ENCODE results near the gene LRFN5.
"Not testable (repeated sequence)": the region's sequence is repeated elsewhere in the genome, so short reads cannot be mapped to it uniquely, and the experiment has no call there.

Gene LRFN5

DNA sequence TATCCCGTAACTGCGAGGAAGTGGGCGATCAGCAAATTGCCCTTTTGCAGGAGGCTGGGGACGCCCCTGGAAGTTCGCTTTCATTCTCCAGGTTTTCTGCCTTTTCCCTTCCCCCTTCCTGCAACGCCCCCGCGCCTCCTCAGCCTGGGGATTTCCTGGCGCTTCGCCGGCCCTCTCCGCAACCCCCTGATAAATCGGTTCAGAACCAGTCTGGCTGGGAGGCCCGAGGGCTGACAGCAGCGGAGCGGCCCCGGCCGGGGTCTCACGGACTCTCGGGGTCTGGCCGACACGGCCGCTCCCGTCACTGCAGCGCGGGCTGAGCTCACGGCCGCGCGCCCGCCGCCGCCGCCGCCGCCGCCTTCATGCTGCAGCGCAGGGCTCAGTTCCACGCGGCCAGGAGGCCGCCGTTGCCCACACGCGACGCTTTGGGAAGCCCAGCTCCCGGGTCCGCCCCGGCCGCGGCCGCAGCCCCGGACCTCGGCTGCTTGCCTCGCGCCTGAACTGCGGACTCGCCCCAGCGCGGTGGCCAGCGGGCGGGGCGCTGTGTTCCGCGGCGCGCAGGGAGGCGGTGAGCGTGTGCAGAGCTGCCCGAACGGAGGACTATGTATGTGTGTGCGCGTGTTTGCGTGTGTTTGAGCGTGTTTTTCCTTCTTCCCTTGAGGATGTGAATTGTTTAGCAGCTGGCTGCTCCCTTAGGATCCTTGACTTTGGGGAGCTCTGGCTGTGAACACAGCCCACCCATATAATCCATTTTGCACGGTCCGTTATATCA is at the start of gene LRFN5:
TSS of gene LRFN5 (plus strand) at position 345 of the 772 bp plus-strand sequence.
- no peak for FAIRE-seq

GRCh38 chr14:41558490-41558889 is 48.2 kb upstream of the LRFN5 start:
- FAIRE-seq = no peak

DNA sequence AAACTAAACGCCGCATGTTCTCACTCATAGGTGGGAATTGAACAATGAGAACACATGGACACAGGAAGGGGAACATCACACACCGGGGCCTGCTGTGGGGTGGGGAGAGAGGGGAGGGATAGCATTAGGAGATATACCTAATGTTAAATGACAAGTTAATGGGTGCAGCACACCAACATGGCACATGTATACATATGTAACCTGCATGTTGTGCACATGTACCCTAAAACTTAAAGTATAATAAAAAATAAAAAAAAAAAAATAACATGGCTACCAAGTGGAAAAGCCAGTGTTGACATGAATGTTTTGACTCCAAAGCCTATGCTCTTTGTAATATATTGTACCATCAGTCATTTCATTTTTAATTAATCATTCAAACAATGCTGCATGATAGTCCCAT is 39.8 kb upstream of the LRFN5 start:
- FAIRE-seq = not testable (repeated sequence)

DNA sequence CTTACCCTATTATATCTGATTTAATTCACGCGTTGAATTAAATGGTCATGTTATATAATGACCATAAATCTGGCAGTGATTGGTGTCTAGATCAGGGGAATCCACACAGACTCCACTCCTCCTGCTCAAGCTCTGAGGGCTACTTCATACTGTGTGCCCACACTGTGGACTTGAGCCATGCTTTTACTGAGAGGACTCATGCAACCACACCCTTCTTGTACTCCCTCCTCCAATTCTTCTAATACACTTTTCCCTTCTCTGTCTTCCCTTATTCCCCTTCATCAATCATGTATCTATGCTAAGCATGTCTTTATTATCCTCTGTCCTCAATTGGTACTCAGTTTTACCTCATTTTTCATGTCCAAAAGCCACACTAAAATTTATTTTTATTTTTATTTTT is 37.7 kb upstream of the LRFN5 start:
- FAIRE-seq = no peak

DNA sequence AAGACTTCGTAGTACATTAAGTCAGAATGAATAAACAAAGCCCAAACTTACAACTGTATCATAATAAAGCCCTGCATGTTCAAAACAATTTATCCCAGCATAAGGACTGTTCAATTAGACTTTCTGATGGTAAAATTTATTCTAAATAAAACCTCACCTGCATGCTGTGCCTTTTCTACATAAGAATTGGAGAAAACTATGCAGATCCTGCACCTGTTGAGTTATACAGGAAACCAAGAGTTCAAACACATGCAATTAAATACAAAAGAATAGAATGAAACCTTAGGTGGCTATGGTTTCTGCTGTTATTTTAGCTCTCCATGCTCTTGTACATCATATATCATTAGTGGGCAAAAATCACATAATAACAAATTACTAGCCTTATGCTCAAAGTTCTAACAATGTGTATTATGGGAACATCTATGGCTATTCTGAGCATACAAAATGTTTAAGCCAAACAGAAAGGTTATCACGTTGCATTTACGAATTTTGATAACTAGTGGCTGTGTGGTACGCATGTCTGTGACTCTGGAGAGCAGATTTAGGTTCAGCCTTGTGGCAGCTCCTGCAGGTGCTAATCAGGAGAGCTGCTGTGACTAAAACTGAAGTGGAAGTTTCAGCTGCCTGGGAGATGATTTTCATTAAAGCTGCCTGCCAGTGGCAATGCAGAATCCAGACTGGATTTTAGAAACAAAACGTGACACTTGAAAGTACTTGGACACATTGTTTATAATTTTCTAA is 36.1 kb upstream of the LRFN5 start:
- FAIRE-seq = no peak

DNA sequence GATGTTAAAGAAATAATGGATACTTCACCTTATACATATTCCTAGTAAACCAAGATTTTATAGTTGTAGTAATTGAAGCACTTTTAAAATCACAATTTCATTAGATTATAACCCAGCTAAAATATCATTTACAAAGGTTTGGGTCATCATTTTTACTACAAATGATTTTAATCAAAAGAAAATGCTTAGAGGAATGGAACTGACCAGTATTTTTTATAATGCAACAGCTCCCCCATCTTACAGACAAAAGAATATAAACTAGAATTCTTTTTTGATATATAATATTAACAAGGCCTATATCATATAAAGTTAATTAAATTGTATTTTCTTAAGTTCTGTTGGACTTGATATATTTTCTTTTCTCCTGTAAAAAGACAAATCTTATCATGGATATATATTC is 20.4 kb upstream of the LRFN5 start:
- FAIRE-seq = no peak

GRCh38 chr14:41597647-41598046 is 9.0 kb upstream of the LRFN5 start:
- FAIRE-seq = no peak

GRCh38 chr14:41599805-41600385 is 6.8 kb upstream of the LRFN5 start:
- FAIRE-seq = not testable (repeated sequence)

- no peak for FAIRE-seq
These were observed 1.8 kb upstream of the LRFN5 start for GRCh38 chr14:41604721-41605531.

DNA sequence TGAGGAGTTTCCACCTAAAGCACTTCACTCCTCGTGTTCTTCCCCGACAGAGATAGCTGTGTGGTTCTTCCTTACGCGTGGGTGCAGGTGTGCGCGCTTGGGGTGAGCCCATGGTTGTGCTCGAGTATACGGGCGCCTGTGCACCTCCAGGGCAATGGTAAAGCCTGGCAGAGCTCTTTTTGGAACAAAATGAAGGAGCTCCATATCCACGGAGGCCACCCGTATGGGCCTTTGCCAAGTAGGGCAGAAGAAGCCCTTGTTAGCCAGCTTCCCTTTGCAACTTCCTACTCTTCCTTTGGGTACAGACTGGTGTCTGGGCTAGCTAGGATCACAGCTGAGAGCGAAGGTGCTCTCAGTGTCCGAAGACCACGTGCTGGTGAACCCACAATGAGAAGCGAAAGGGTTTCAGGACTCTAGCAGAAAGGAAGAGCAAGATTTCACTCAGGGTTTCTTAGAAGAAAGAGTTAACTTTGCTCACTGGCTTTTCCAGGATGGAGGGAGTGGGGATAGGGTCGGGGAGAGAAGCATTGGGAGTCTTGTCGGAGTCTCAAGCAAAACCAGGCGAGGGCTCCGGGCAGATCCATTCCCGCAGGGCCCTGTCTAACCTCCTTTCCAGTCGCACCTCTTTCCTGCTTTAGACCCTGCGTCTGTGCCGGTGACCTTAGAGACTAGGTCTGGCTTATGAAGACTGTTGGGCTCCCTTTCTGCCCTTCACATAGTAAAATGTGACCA is 960 bp upstream of the LRFN5 start:
- FAIRE-seq = no peak

DNA sequence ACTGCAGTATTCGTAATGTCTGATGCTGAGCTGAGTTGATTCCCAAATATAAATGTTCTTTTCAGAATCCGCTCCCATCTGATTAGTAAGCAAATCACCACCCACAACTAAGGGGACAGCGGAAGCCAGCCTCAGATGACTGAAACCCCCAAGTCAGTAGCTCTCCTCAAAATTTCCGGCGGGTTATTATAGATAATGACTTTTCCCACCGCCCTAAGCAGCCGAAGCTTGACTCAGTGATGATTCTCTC is 469 bp upstream of the LRFN5 start:
- no peak for FAIRE-seq

DNA sequence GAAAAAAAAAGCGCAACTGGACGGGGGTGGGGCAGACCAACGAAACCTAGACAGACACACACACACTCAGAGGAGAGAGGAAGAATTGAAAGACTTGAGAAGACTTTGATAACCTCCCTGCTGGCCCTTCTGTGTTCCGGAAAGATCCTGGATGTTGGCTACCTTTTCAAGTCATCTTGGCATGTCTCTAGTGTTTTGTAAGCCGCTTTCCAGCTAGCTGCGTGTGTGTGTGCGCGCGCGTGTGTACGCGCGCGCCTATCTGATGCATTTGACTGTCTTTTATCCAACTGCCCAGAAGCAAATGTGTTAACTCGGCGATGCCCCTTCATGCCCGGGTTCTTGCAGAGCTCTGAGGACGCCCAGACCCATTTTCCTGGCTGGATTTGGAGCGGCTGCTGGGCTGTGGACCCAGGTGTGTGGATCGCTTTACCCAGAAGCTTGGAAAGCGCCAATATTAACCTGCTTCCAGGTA is 664 bp downstream of the LRFN5 start:
- FAIRE-seq = no peak

DNA sequence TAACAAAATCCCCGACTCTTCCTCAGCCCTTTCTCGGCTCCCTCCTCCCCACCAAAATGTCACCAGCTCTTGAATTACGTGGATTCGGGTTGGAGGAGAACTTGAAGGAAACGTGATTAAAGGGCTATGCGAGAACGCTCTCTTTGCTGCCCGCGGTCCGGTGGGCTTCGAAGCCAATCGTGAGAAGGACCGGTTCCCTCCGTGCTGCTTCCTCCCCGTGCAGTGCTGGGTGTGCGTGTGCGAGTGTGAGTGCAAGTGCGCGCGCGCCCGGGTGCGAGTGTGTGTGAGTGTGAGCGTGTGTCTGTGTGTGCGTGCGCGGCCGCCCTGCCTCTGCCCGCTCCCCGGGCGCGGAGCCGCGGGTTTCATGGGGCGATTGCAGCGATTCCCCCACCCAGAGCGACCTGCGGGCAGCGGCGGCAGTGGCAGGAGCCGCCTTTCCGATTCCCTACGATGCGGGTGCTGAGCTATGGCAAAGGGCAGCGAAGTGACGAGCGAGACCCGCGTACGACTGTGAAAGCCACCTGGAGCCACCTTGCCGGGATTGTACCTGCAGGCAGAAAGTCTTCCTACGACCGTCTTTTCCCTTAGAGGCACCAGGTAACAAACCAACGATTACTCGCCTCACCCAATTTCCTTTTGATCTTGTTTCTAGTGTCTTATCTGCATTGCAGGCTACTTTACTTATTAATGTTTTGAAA is 1.4 kb downstream of the LRFN5 start:
- FAIRE-seq = no peak

DNA sequence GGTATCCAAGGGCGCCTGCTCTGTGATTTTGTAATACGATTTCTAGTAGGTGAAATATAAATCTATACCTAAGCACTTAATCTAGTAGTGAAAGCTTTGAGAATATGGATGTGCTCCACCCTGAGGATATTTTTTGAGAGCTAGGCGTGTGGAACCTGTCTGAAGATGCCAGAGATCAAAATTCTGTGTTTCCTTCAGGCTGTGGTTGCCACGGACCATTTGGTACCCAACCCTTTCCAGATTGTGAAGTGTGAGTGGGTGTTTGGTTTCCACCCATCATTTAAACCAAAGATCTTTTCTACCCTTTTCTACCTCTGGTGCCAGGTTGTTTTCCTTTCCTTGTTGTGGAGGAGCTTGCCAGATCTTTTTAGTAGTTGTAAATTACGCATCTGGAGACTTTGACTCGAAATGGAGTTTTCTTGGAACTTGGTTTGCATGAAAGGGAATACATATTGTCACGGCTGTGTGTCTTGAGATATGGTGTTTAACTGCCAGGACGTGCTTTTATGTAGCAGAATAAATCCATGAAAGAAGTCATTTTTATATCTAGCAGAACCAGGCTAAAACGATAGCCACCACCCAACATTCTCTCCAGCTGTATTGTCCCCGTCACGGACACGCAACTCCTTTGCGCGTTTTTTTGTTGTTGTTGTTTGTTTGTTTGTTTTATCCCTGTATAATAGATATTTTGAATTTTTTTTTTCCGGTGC is 2.2 kb downstream of the LRFN5 start:
- no peak for FAIRE-seq

DNA sequence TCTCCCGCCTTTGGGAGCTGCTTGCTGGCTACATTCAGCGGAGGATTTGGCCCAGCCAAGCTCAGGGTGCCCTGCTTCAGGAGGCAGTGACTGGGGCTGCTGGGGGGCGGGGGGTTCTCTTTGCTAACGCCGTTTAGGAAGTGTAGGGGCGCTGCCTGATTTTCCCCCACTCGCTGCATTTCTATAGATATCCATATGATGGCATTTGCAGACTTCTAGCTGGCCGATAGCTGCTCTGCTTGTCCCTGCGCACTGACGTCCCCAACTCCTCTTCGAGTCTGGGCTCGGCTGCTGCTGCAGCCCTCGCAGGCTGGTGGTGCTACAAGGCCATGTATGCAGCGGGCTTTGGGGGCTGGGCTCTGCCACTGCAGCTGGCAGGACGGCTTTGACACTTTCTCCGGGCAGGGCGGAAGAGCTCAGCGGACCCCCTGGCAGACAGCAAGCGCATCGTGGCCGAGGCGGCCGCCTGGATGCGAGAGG is 3.1 kb downstream of the LRFN5 start:
- FAIRE-seq = no peak

GRCh38 chr14:41615011-41615595 is 8.4 kb downstream of the LRFN5 start:
- FAIRE-seq = no peak

DNA sequence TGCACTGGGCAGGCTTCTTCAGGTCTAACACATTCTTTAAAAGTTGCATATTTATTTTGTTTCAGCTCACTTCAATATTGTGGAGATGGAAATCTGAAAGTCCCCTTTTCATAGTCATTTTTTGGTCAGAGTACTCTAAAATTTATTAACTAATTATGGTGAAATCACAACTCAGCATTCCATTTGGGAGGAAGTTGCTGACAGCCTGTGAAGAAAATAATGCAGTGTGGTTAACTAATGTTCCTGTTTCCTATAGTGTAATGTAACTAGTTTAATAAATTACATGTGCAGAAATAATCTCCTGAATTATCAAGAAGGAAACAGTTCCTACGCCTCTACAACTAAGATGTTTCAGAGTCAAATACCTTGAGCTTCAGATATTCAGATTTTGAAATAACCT is 17.1 kb downstream of the LRFN5 start:
- FAIRE-seq = no peak

GRCh38 chr14:41629876-41630275 is 23.2 kb downstream of the LRFN5 start:
- FAIRE-seq = no peak

GRCh38 chr14:41634286-41634685 is 27.6 kb downstream of the LRFN5 start:
- FAIRE-seq = no peak

All from colon (tissue), 2 donors.